HepG2 (cell line): ENCODE results near the gene CYSRT1. TPM values are rescaled to one million over a fixed set of nuclear protein-coding genes. Genes with fewer than 3 reads are reported as not detected.

Source experiments
- ATAC-seq: fragments of 200-7000 bp; cut with Tn5 transposase; 3 replicates; pipeline ENCODE4 v1.9.1; 2020; ENCODE audit warnings: mild to moderate bottlenecking, moderate library complexity
- BruUV-seq: library from RNA; stranded (reverse); fragments of 400-500 nt; replicated peaks from 2 replicates; lab custom pipeline; 2021; lab: Mats Ljungman, UMichigan
- CTCF ChIA-PET: fragments of 300-600 bp; formaldehyde crosslinking; extraction: SDS; loops from one replicate; lab custom pipeline; 2021; ENCODE audit warnings: low total read pairs, inconsistent platforms, low intra/inter-chr PET ratio; lab: Yijun Ruan, JAX
- POLR2A ChIA-PET: fragments of 350-600 bp; sonication (Branson Sonifier 250); formaldehyde crosslinking; loops from one replicate; lab custom pipeline; 2020; ENCODE audit warnings: antibody characterized with exemption, inconsistent platforms; lab: Yijun Ruan, JAX
- DNase-seq: peaks from one replicate; pipeline ENCODE4 v3.0.0-alpha.2; 2015; ENCODE audit warnings: low spot score
- FAIRE-seq: peaks from 3 replicates; lab custom pipeline; 2011; peaks lifted over from hg19 to GRCh38; lab: Jason Lieb, UNC
- H2AFZ ChIP-seq: one replicate; pipeline ENCODE4 v1.6.1; 2011; ENCODE audit warnings: low read length, inconsistent platforms
- H3K27ac ChIP-seq: fragments of 300-600 bp; 3 replicates; pipeline ENCODE4 v1.8.0; 2011; ENCODE audit warnings: mixed run types, mild to moderate bottlenecking, mixed read lengths, low read length, inconsistent platforms; ENCODE audit not compliant: insufficient read depth; ENCODE audit errors: extremely low read length
- H3K27me3 ChIP-seq, 2 experiments: fragments of 200-600 bp in 1 of 2; 2 replicates in 1 of 2; 3 replicates in 1 of 2; pipeline versions ENCODE4 v1.6.0 to v1.8.0; 2011; ENCODE audit warnings: low read length in 2 of 2, mild to moderate bottlenecking in 2 of 2, moderate library complexity in 2 of 2, inconsistent platforms in 1 of 2; ENCODE audit not compliant: insufficient read depth in 2 of 2, control insufficient read depth in 1 of 2
- H3K36me3 ChIP-seq, 2 experiments: fragments of 200-600 bp in 1 of 2; replicated peaks in 1 of 2; 2 replicates in 1 of 2; 3 replicates in 1 of 2; pipeline versions ENCODE4 v1.5.1 to v1.8.0; 2011; ENCODE audit warnings: low read length in 2 of 2, inconsistent platforms in 1 of 2; ENCODE audit not compliant: insufficient read depth in 2 of 2, control insufficient read depth in 1 of 2
- H3K4me1 ChIP-seq: 2 replicates; pipeline ENCODE4 v1.5.1; 2012; ENCODE audit warnings: low read length, inconsistent platforms; ENCODE audit not compliant: insufficient read depth
- H3K4me2 ChIP-seq: 2 replicates; pipeline ENCODE4 v1.6.0; 2011; ENCODE audit warnings: low read depth, low read length, inconsistent platforms
- H3K4me3 ChIP-seq, 3 experiments: fragments of 200-600 bp in 1 of 3; sonication (generic), shearing (Covaris generic) in 1 of 3; replicated peaks in 1 of 3; 2 replicates each; pipeline ENCODE4 v1.5.1; 2011 to 2016; ENCODE audit warnings: low read length in 3 of 3, inconsistent platforms in 2 of 3, low read depth in 2 of 3, mild to moderate bottlenecking in 2 of 3, control low read depth in 1 of 3, mixed read lengths in 1 of 3; ENCODE audit not compliant: insufficient read depth in 1 of 3
- H3K79me2 ChIP-seq: one replicate; pipeline ENCODE4 v1.6.1; 2011; ENCODE audit warnings: low read length, inconsistent platforms; ENCODE audit not compliant: insufficient read depth
- H3K9ac ChIP-seq: 2 replicates; pipeline ENCODE4 v1.6.0; 2011; ENCODE audit warnings: mild to moderate bottlenecking, low read depth, low read length, inconsistent platforms; ENCODE audit not compliant: insufficient read depth
- H3K9me3 ChIP-seq: 2 replicates; pipeline ENCODE4 v1.5.1; 2012; ENCODE audit warnings: mild to moderate bottlenecking, low read length
- H4K20me1 ChIP-seq: 2 replicates; pipeline ENCODE4 v1.6.0; 2011; ENCODE audit warnings: inconsistent platforms, mild to moderate bottlenecking, low read length, moderate library complexity; ENCODE audit not compliant: insufficient read depth
- CREB1 ChIP-seq, 2 experiments: fragments of 450-650 bp in 1 of 2; IDR thresholded peaks; 2 replicates each; pipeline ENCODE4 v1.6.1; 2016 to 2017; ENCODE audit warnings: control low read depth in 1 of 2, mild to moderate bottlenecking in 1 of 2, missing compliant biosample characterization in 1 of 2, missing genetic modification characterization in 1 of 2
- DMAP1 ChIP-seq: IDR thresholded peaks from 2 replicates; pipeline ENCODE4 v1.6.1; 2016
- HIC2 ChIP-seq: sonication (generic); formaldehyde crosslinking; IDR thresholded peaks from 2 replicates; pipeline ENCODE4 v1.9.0; 2022; ENCODE audit warnings: low read depth, missing genetic modification reagents
- HNRNPLL ChIP-seq: fragments of 200-400 bp; formaldehyde crosslinking; IDR thresholded peaks from 2 replicates; pipeline ENCODE4 v1.6.1; 2017; ENCODE audit warnings: mild to moderate bottlenecking, low read depth, low read length; ENCODE audit not compliant: poor library complexity, severe bottlenecking
- ISL2 ChIP-seq: sonication (generic); formaldehyde crosslinking; IDR thresholded peaks from 2 replicates; pipeline ENCODE4 v1.5.0; 2020; ENCODE audit warnings: missing genetic modification reagents
- KDM3A ChIP-seq: IDR thresholded peaks from 2 replicates; pipeline ENCODE4 v1.6.1; 2018; ENCODE audit warnings: low read depth, missing compliant biosample characterization
- MED1 ChIP-seq: sonication (generic); formaldehyde crosslinking; IDR thresholded peaks from 2 replicates; pipeline ENCODE4 v1.4.0; 2020; ENCODE audit warnings: missing genetic modification reagents
- NKX3-1 ChIP-seq: sonication (generic); formaldehyde crosslinking; IDR thresholded peaks from 2 replicates; pipeline ENCODE4 v1.5.0; 2020; ENCODE audit warnings: missing genetic modification reagents
- NONO ChIP-seq, 2 experiments: fragments of 450-650 bp in 1 of 2; sonication (generic) in 1 of 2; formaldehyde crosslinking in 1 of 2; IDR thresholded peaks in 1 of 2; conservative IDR thresholded peaks in 1 of 2; 2 replicates each; pipeline versions ENCODE4 v1.6.1 to v1.8.0; 2017 to 2022; ENCODE audit warnings: mild to moderate bottlenecking in 1 of 2, missing genetic modification reagents in 1 of 2, moderate library complexity in 1 of 2
- PHF8 ChIP-seq: sonication (generic); formaldehyde crosslinking; IDR thresholded peaks from 2 replicates; pipeline ENCODE4 v1.5.0; 2020; ENCODE audit warnings: missing genetic modification reagents
- RFXAP ChIP-seq: sonication (generic); formaldehyde crosslinking; IDR thresholded peaks from 2 replicates; pipeline ENCODE4 v1.4.0; 2020; ENCODE audit warnings: missing genetic modification reagents, borderline replicate concordance
- SMAD1 ChIP-seq: sonication (generic); formaldehyde crosslinking; IDR thresholded peaks from 2 replicates; pipeline ENCODE4 v1.4.0; 2020; ENCODE audit warnings: missing genetic modification reagents, low read depth, mild to moderate bottlenecking, borderline replicate concordance
- TARDBP ChIP-seq: sonication (generic); formaldehyde crosslinking; IDR thresholded peaks from 2 replicates; pipeline ENCODE4 v1.8.0; 2022; ENCODE audit warnings: mild to moderate bottlenecking, missing genetic modification reagents
- ZBTB25 ChIP-seq: IDR thresholded peaks from 2 replicates; pipeline ENCODE4 v1.6.1; 2018; ENCODE audit warnings: missing genetic modification reagents
- ZNF143 ChIP-seq: sonication (generic); formaldehyde crosslinking; IDR thresholded peaks from 2 replicates; pipeline ENCODE4 v1.4.0; 2020; ENCODE audit warnings: missing genetic modification reagents
- ZNF256 ChIP-seq: sonication (generic); formaldehyde crosslinking; conservative IDR thresholded peaks from 2 replicates; pipeline ENCODE4 v1.4.0; 2020; ENCODE audit warnings: missing genetic modification reagents
- ZNF292 ChIP-seq: sonication (generic); formaldehyde crosslinking; IDR thresholded peaks from 2 replicates; pipeline ENCODE4 v1.8.1; 2022; ENCODE audit warnings: mild to moderate bottlenecking, low read depth, missing genetic modification reagents, borderline replicate concordance
- ZNF350 ChIP-seq: sonication (generic); formaldehyde crosslinking; IDR thresholded peaks from 2 replicates; pipeline ENCODE4 v1.4.0; 2020; ENCODE audit warnings: mild to moderate bottlenecking, low read depth, missing genetic modification reagents, borderline replicate concordance
- ZNF446 ChIP-seq: sonication (generic); formaldehyde crosslinking; IDR thresholded peaks from 2 replicates; pipeline ENCODE4 v1.5.0; 2020; ENCODE audit warnings: mild to moderate bottlenecking, missing genetic modification reagents
- ZNF724P ChIP-seq: sonication (generic); formaldehyde crosslinking; IDR thresholded peaks from 2 replicates; pipeline ENCODE4 v1.8.0; 2022; ENCODE audit warnings: missing genetic modification reagents, borderline replicate concordance
- WGBS: methylation state at CpG from one replicate; pipeline ENCODE4 v1.1.6; 2017; ENCODE audit warnings: low lambda C conversion rate; 5-methylcytosine and 5-hydroxymethylcytosine counted together
- in situ Hi-C: cut with HindIII; loops from 2 replicates; pipeline ENCODE4 v1.10.0; 2017; ENCODE audit warnings: low pct_unique_long_range_greater_than_20kb; ENCODE audit not compliant: extremely low pct_ligation_motif_present
- intact Hi-C: fragments of 100-400 bp; cut with micrococcal nuclease; formaldehyde crosslinking; loops from one replicate; pipeline ENCODE4 v1.10.0; 2022; ENCODE audit not compliant: unreplicated experiment
- polyA plus RNA-seq, 8 experiments: library from polyadenylated mRNA; depleted of rRNA in 3 of 8; stranded (reverse) in 7 of 8; unstranded in 1 of 8; fragments of >200 nt; fragmentation: Illumina TruSeq in 4 of 8; extraction: Trizol in 4 of 8; gene quantifications; 2 replicates each; pipeline versions ENCODE4 v1.2.1 to v1.2.3, GENCODE V29; 2011 to 2016; ENCODE audit warnings: low read depth in 4 of 8, missing spikeins in 1 of 8, mixed read lengths in 1 of 8; ENCODE audit not compliant: insufficient read depth in 1 of 8
- total RNA-seq, 5 experiments: library from RNA; depleted of rRNA; stranded (reverse); fragments of >200 nt; fragmentation: Illumina TruSeq; extraction: Trizol; gene quantifications; 2 replicates each; pipeline ENCODE4 v1.2.3, GENCODE V29; 2016; ENCODE audit warnings: low read depth in 1 of 5

CYSRT1 gene
- total and polyA plus RNA-seq, 2 of the 13 experiments (the other 11 are each of a cell fraction or from before 2014, with no cell fraction given) = 1.5 to 2.1 TPM

GRCh38 chr9:137205126-137206069 is 19.6 kb upstream of the CYSRT1 start, which contains the start of the genes NDOR1 and TMEM203:
Gene NDOR1 (plus strand): TSS chr9:137205700. CDS start chr9:137205778, 78 bp downstream.
Gene TMEM203 (minus strand): TSS chr9:137205648. CDS start chr9:137205414, 234 bp downstream.
- peak within 1 kb of the TSS; percentile 95 for H3K4me2 ChIP-seq
- peak within 1 kb of the TSS; percentile 61 for H3K27ac ChIP-seq
- ChIA-PET CTCF (no interaction called here), POLR2A (interaction anchor here (1.8 to 8.8 kb wide), 3 partner anchors 16 to 17 kb away, joined by 5 to 225 read pairs (median 15); partner anchors contain the start of genes ANAPC2, CYSRT1, RNF208 and RNF224)
- peak; percentile 37 for ATAC-seq
- H3K79me2 ChIP-seq = peaks cover 40% of the 10 kb centered on the region
- no peaks in the 10 kb centered on the region for H3K9me3 ChIP-seq
- peaks cover 50% of the 10 kb centered on the region for H3K4me1 ChIP-seq
- H4K20me1 ChIP-seq = 0 out of 2 replicates have a peak, but pooled peaks cover 4% of the 10 kb centered on the region
- peak within 1 kb of the TSS; percentile 88 for H3K9ac ChIP-seq
- intact Hi-C loops = loop anchor here (2.0 kb wide), 1 partner anchor 17 kb away; the partner anchor contains the start of genes ANAPC2 and SSNA1
- DNase-seq = peak; percentile 75
- H3K36me3 ChIP-seq = no peaks in the 10 kb centered on the region
- H3K27me3 ChIP-seq = no peaks in the 10 kb centered on the region; a peak in 1 of 5 replicates
- 2% methylated on average over 13 of the region's 98 CpGs for WGBS
- FAIRE-seq = no peak
- in situ Hi-C loops = no loop called here
- no TSS peak for BruUV-seq
- peak within 1 kb of the TSS; percentile 90 to 93 (median 92) for H3K4me3 ChIP-seq
- no peak within 1 kb of the TSS for H2AFZ ChIP-seq
- TF ChIP-seq DMAP1 (CRISPR knock-in tag) (peak; percentile 84), NONO (IDR thresholded peaks at IDR 0.05) (no peak), NONO (CRISPR knock-in tag; conservative IDR thresholded peaks at IDR 0.05) (peak; percentile 85), MED1 (CRISPR knock-in tag) (peak; percentile 42; the same call in 1 of the 2 replicates), ZNF292 (no peak), ZNF350 (peak; percentile 73), ZNF256 (CRISPR knock-in tag) (0 out of 2 replicates have a peak, but pooled peaks have one; percentile 23), HIC2 (0 out of 2 replicates have a peak, but pooled peaks have one; percentile 55), HNRNPLL (peak; percentile 62), ZBTB25 (CRISPR knock-in tag) (peak; percentile 77; the same call in 1 of the 2 replicates), KDM3A (CRISPR knock-in tag) (peak; percentile 64; the same call in 1 of the 2 replicates), PHF8 (CRISPR knock-in tag) (peak; percentile 96), RFXAP (CRISPR knock-in tag) (peak; percentile 55; the same call in 1 of the 2 replicates), ZNF446 (CRISPR knock-in tag) (peak; percentile 45; the same call in 1 of the 2 replicates), ZNF724P (CRISPR knock-in tag) (peak; percentile 59; the same call in 1 of the 2 replicates), NKX3-1 (0 out of 2 replicates have a peak, but pooled peaks have one; percentile 28), ISL2 (CRISPR knock-in tag) (peak; percentile 53), CREB1 (IDR thresholded peaks at IDR 0.05) (peak; percentile 95), CREB1 (CRISPR knock-in tag; IDR thresholded peaks at IDR 0.05) (peak; percentile 96), ZNF143 (CRISPR knock-in tag) (0 out of 2 replicates have a peak, but pooled peaks have one; percentile 59), SMAD1 (CRISPR knock-in tag) (no peak), TARDBP (CRISPR knock-in tag) (peak; percentile 81; the same call in 1 of the 2 replicates)
